Activated CD4-positive, alpha-beta T cell treated with anti-CD3 and anti-CD28 coated beads, Interleukin-2, Interleukin-4, amounts not matched to agents 100 ng/mL and 50 ng/mL, durations not matched to agents 16 hours and 8 hours (primary cell): ENCODE measurements around the gene CD8B.

Experiments used
- DNase-seq: peaks from one replicate; pipeline ENCODE4 v3.0.0-alpha.2; 2020; ENCODE audit warnings: low spot score

CD8B gene

DNA sequence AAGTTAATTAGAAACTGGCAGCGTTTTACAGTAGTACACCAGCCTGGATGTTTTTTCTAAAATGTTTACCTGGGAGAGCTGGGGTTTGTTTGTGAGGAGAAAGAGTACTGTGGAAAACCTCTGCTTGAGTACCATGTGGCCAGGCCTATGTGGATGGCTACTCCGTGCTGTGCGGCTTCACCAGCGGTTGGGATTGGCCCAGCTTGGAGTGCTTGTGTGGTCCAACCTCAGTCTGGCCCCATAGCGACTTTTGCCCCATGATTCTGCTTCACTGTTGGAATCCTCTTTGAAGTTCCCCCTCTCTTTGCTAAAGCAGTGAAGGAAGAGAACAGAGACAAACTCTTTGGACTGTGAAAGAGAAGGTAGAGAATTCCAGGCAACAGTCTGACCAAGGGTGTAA, 86.8 kb downstream of the CD8B start:
- DNase-seq, result no peak

DNA sequence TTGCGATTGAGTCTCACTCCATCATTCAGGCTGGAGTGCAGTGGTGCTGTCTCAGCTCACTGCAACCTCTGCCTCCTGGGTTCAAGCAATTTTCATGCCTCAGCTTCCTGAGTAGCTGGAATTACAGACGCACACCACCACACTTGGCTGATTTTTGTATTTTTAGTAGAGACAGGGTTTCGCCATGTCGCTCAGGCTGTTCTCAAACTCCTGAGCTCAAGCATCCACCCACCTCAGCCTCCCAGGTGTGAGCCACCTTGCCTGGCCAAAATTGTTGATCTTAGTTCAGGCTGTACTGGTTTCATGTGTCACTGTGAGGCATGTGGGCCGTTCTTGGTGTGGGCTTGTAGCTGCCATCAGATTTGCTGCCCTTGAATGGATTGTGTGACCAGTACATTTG, 89.1 kb downstream of the CD8B start:
- no peak for DNase-seq

DNA sequence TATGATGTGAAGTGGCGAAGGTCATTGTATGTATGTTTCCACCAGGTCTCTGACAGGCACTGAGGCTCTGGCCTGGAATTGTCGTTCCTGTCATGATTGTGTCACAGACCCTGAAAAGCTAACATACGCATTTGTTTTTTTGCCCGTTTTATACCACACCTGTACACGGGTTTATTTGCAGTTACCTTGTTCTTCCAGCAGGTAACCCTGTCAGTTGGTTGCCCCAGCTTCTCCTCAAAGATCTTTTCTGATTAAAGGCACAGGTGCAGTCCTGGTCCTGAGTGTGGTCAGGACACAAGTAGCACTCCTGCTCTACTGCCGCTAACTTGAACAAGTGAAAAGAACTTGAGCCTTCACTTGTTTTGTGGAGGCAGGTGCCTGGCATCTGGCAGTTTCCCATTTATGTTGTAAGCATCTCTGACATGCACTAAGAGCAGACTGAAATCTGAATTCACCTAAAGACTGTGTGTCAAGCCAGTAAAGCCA, 90.8 kb downstream of the CD8B start:
- no peak for DNase-seq

DNA sequence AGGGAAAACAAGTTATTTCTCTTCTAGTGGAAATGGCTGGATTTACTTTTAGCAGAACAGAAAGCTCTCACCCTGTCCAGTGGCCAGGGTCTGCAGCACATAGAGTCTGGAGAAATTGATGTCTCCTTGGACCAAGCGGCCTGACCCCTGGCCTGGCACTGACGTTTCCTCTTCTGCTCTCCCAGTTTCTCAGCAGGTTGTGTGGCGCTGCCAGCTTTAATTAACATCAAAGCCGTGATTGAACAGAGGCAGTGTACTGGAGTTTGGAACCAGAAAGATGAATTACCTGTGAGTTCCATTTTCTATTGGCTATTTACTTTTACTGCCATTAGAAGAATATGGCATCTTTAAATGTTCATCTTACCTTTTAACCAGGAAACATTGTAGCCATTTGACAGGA, 91.8 kb downstream of the CD8B start:
- no peak for DNase-seq

DNA sequence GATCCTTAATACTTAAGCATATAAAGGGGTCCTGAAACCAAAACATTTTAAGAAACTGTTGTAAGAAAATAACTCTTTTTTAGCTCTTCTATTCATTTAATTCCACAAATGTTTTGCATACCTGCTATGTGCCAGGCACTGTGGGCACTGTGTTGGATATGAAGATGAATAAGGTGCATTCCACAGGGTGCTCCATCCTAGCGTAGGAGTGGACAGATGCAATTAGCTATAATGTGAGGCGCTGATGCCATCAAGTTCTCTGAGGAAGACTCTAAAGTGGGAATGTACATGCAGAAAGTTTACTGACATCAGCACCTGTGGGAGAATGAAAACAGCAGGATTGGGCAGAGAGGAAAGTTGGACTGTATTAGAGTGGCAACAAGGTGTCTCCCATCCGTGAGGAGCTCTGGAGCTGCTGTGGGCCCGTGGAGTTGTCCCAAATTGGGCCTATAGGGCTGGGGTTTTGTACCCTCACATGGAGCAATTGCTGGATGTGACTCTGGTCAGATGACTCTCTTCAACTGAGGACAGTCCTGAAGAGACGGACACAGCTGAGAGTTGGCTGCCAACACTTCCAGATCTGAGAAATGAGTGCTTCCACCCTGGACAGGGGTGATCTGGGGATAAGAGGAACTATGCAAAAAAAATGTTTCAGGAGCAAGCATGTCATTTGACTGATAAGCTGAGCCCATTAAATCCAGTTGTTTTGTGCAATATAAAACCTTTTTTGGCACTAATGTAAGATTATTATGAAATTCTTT, 93.3 kb downstream of the CD8B start:
- no peak for DNase-seq
